ENCODE measurements around the gene BLACAT1. TPM values are rescaled to one million over a fixed set of nuclear protein-coding genes. Genes with fewer than 3 reads are reported as not detected.

BLACAT1 gene
- total RNA-seq (2014; rRNA removed; shearing (Covaris generic)), result not detected in 2 replicates

DNA sequence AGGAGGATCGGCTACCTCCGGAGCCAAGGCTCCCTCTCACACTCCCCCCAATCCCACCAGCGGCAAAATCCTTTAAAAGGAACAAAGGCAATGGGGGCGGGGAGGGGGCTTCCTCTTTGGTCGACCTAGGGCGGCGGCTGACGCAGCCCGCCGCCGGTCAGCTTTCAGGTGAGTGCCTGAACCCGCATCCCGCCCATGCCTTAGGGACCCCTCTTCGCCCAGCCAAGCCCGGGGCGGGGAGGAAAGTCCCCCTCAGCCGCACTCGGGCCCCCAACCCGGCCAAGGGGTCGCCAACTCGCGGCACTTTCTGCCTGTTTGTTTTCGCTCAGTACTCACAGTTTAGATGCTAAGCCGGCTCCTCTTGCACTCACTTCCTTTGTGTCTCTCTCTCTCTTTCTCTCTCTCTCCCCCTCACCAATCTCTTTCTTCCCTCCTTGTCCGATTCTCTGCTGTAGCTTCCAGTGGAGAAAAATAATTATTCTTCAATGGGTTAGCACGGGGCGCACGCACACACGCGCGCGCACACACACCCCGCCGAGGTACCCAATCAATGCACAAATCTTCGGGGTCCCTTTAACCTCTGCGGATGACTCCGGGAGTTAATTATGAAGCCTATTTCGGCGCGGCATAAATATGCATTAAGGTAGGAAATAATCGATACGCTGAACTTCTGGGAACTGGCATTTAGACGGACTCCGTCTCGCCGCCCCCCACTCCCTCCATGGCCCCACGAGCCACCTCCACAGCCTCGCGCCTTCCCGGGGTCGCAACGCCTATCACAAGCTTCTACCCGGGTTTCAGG, at the start of gene BLACAT1:
BLACAT1 (minus strand) TSS at position 465 of the 802 bp plus-strand sequence.
- no peak for DNase-seq (ENCODE audit: low read depth)

DNA sequence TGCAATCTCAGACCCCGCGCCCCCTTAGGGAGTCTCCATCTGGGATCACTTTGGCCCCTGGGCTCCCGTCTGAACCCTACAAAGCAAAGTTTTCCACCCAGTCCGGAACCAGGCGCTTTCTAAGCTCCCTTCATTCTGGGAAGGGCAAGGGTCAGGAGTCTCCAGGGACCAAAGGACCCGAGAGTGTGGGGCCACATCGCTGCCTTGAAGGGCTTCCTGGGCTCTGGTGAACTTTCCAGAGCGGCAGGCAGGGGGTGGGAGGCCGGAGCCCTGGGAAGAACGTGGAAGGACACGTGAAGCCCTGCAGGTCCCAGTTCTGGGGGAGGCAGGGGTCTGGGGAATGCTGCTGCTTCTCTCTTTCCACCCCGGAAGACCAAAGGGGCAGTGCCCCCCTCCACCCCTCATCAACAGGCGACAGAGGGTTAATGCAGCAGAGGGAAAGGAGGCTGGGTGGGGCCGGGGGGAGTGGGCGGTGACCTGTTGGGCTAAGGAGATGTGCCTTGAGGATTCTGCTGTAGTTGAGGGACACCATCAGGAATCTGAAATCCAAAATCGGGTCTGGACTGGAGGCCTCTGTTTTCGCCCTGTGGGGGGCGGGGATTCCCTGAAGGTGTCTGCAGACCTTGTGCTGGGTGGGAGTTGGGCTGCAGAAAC, 49.4 kb upstream of the BLACAT1 start:
- no peak for DNase-seq (ENCODE audit: low read depth)

- peak; percentile 50 for DNase-seq (ENCODE audit: low read depth)
These were observed 48.6 kb upstream of the BLACAT1 start, which contains the start of gene CDK18 for GRCh38 chr1:205504311-205505075. CDK18 (plus strand) TSS chr1:205504669; CDS start chr1:205523168, 18,499 bp downstream.

DNA sequence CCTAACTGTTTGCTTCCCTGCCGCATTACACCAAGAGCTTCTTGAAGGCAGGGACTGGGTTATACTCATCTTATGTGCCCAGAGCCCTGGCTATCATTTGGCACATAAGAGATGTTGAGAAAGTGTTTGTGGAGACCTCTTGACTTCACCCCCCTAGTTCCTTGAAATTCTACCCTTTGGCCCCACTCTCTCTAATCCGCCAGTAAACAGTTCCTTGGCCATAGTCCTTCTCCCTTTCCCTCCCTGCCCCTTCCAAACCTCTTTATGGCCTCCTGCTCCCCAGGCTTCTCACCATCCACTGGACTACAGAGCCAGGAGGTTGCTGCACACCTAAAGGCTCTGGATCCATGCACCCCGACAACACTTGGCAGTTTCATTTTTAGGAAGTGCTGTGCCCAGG, 47.1 kb upstream of the BLACAT1 start:
- DNase-seq (ENCODE audit: low read depth), result no peak

DNA sequence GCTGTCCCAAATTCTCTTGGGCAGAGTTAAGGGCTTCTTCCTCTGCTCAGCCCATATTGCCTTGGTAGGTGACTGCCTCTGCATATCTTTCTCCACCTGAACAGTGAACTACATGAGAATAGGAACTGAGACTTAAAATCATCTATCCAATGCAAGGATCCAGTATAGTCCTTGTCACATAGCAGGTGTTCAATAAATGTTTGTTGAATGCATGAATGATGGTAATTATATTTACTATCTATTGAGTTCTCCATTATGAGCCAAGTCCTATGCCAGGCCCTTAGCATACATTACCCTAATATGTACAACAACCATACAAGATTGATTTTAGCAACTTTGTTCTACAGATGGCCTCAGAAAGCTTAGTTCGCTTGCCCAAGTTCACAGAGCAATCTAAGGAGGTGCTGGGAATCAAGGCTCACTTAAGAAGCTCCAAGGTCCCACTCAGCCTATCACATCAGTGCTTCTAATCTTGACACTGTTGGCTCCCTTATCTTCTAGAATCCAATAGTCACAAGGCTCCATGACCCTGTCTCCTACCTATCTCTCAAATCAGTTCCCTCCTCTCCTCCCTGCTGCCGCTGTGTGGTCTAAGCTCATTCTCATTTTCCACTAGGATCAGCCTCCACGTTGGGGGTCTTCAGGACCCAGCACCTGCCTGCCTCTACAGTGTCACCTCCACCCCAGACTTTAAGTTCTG, 46.4 kb upstream of the BLACAT1 start:
- DNase-seq (ENCODE audit: low read depth), result no peak

DNA sequence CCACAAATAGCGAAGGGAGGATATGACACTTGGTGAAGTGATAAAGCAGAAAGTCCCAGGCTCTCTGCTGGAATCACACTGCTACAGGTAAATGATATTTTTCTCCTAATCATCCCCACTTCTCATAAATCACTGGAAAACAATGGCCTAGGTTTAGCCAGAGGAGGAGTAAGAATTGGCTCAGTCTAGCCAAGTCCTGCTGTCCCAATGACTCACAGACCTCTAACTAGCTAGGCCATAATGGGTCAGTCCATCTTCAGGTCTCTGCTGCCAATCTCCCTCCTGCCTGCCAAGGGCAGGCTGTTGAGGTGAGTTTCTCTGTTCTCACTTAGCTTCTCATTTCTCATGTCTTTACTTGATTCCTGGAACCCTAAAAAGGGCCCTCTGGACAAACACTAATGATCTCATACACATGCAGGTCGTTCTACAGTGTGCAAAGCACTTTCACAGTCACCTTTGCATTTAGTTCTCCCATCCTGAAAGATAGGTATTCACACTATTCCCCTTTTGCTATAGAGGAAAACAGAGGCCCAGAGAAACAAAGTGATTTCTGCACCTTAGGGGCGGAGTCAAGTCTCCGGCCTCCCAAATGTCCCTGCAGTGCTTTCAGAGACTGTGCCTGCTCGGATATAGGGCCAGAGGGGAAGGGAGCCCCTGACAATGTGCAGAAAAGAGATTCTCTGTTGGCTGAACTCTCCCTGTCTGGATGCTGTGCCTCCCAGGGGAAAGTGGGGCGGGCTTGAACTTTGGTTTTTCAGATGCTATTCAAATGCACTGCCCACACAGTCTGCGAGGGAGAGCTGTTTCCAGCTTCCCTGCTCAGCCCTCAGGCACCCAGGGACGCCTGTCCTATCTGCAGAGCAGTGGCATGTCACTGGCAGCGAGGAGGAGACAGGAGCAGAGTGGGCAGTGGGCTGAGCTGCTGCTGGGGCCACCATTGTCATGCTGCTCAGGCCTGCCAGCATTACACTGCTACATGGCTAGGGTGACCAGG, 44.7 kb upstream of the BLACAT1 start:
- DNase-seq (ENCODE audit: low read depth), result no peak

GRCh38 chr1:205499789-205500188, 43.9 kb upstream of the BLACAT1 start:
- DNase-seq (ENCODE audit: low read depth), result no peak

GRCh38 chr1:205497351-205497750, 41.5 kb upstream of the BLACAT1 start:
- no peak for DNase-seq (ENCODE audit: low read depth)

- no peak for DNase-seq (ENCODE audit: low read depth)
These were observed 40.8 kb upstream of the BLACAT1 start for GRCh38 chr1:205496661-205497060.

- DNase-seq (ENCODE audit: low read depth), result no peak
These were observed 39.5 kb upstream of the BLACAT1 start for GRCh38 chr1:205495237-205495823.

GRCh38 chr1:205494115-205494514, 38.3 kb upstream of the BLACAT1 start:
- DNase-seq (ENCODE audit: low read depth), result no peak

GRCh38 chr1:205493241-205494085, 37.6 kb upstream of the BLACAT1 start:
- peak; percentile 86 for DNase-seq (ENCODE audit: low read depth)

DNA sequence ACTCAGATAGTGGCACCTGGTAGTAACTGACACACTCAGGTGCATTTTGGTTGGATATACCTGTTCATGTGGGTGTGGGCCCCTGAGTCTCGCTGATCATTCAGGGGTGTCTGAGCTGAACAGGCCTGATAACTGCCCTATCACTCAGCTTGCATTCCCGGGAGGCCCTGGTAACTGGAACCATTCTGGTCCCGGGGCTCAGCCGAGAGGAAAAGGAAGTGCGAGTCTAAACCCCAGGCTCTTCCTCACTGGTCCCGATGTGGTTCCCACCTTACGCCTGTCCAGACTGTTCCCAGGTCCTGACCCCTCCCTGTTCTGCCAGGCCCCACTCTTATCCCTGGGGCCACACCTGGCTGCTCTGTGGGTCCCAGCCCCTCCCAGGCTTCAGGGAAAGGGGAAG, 36.9 kb upstream of the BLACAT1 start:
- DNase-seq (ENCODE audit: low read depth), result no peak

DNA sequence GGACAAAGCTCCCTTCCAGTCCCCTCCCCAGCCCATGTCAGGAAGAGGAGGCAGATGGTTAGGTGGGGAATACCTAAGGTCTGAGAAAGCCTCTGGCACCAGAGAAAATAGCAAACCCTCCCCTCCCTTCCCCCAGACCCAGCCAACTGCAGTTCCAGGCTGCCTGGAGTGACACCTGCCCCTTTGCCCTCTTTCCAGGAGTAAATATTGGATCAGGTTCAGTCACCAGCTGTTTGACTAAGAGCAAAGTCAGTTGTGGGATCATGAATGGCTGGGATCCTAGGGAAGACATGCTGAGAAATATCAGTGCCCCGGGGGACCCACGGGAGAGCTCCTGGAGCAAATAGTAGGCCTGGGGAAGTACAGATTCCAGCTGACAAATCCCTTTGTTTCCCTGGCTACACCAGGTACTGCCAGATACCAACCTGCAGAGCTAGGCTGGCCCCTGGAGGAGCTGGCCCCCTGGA, 36.4 kb upstream of the BLACAT1 start:
- no peak for DNase-seq (ENCODE audit: low read depth)

DNA sequence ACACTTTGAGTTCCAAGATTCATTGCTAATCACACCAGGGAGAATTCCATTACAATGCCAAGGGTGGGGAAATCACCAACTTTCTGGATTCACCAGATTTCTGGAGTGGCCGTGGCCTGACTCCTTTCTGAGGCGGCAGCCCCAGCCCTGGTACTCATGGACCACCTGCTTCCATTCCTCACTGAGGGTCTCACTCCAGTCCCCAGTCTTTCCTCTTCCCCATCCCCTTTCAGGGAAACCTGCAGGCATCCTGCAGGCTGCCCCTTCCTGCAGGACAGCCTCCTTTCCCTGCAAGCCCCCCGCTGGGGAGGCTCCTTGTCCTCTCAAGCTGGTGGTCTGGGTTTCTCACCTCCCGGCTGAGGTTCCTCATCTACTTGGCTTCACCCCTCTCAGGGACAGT, 35.9 kb upstream of the BLACAT1 start:
- DNase-seq (ENCODE audit: low read depth), result no peak

GRCh38 chr1:205488074-205488723, 32.4 kb upstream of the BLACAT1 start:
- peak; percentile 46 for DNase-seq (ENCODE audit: low read depth)

DNA sequence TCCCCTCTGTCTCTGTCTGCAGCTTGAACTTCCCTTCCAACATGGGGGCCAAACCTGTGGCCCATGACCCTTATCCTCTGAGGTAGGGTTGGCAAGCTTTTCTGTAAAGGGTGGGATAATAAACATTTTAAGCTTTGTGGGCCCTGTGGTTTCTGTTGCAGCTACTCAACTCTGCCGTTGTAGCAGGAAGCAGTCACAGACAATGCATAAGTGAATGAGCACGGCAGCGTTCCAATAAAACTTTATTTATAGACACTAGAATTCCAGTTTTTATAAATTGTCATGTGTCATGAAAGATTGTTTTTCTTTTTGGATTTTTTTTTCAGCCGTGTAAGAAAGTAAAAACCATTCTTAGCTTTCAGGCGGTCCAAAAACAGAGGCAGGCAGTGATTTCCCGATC, 30.4 kb upstream of the BLACAT1 start:
- no peak for DNase-seq (ENCODE audit: low read depth)
